Brain microvascular endothelial cell (primary cell): Measurements from ENCODE around the gene GRK1.

Experiments
- DNase-seq: peaks from one replicate; pipeline ENCODE4 v3.0.0-alpha.2; 2020
- H3K27ac ChIP-seq: fragments of 250-450 bp; sonication (Bioruptor Pico); 2 replicates; pipeline ENCODE4 v1.5.1; 2020; ENCODE audit warnings: mild to moderate bottlenecking, moderate library complexity
- H3K27me3 ChIP-seq: fragments of 250-450 bp; sonication (Bioruptor Pico); replicated peaks from 2 replicates; pipeline ENCODE4 v1.5.1; 2020; ENCODE audit warnings: mild to moderate bottlenecking
- H3K36me3 ChIP-seq: fragments of 250-450 bp; sonication (Bioruptor Pico); replicated peaks from 2 replicates; pipeline ENCODE4 v1.5.1; 2020; ENCODE audit warnings: mild to moderate bottlenecking
- H3K4me3 ChIP-seq: 2 replicates; pipeline ENCODE4 v1.5.1; 2011; ENCODE audit warnings: low read depth, mild to moderate bottlenecking, control low read depth, low read length, moderate library complexity
- CTCF ChIP-seq: IDR thresholded peaks from 2 replicates; pipeline ENCODE4 v1.5.1; 2011; ENCODE audit warnings: low read depth, mild to moderate bottlenecking, moderate library complexity, low read length, control low read depth, inconsistent platforms; ENCODE audit errors: missing control alignments
- in situ Hi-C: cut with HindIII; loops from 2 replicates; pipeline ENCODE4 v1.10.0; 2017; ENCODE audit warnings: low sequenced_read_pairs, low pct_ligation_motif_present

The GRK1 gene

GRCh38 chr13:113666951-113667701 lies at the start of gene GRK1:
Gene GRK1, plus strand, starts transcription at chr13:113667219. Its CDS starts 168 bp downstream, at chr13:113667387.
- no peak for TF ChIP-seq CTCF
- H3K27me3 ChIP-seq: no peaks in the 10 kb centered on the region
- no peak within 1 kb of the TSS for H3K4me3 ChIP-seq
- DNase-seq: no peak
- H3K27ac ChIP-seq: no peak within 1 kb of the TSS
- H3K36me3 ChIP-seq: no peaks in the 10 kb centered on the region
- in situ Hi-C loops: no loop called here

GRCh38 chr13:113617961-113618360 lies 49.1 kb upstream of the GRK1 start:
- no peak for TF ChIP-seq CTCF
- Histone ChIP-seq H3K4me3 (no peak overlapping the region), H3K36me3 (peaks cover 3% of the 10 kb centered on the region), H3K27ac (no peak overlapping the region), H3K27me3 (no peaks in the 10 kb centered on the region)
- peak; percentile 23 for DNase-seq
- in situ Hi-C loops: no loop called here

- DNase-seq: no peak
- H3K27ac ChIP-seq: no peak overlapping the region
- H3K36me3 ChIP-seq: peaks cover 8% of the 10 kb centered on the region
- H3K4me3 ChIP-seq: no peak overlapping the region
- no peaks in the 10 kb centered on the region for H3K27me3 ChIP-seq
- no peak for TF ChIP-seq CTCF
- in situ Hi-C loops: no loop called here
Measured at GRCh38 chr13:113618455-113618854, 48.6 kb upstream of the GRK1 start.

- H3K36me3 ChIP-seq: peaks cover 12% of the 10 kb centered on the region
- in situ Hi-C loops: no loop called here
Measured at GRCh38 chr13:113620036-113620796, 46.8 kb upstream of the GRK1 start.

GRCh38 chr13:113621046-113621445 lies 46.0 kb upstream of the GRK1 start:
- no peak overlapping the region for H3K4me3 ChIP-seq
- no peak for DNase-seq
- no peaks in the 10 kb centered on the region for H3K27me3 ChIP-seq
- no peak overlapping the region for H3K27ac ChIP-seq
- in situ Hi-C loops: no loop called here
- peaks cover 12% of the 10 kb centered on the region for H3K36me3 ChIP-seq
- TF ChIP-seq CTCF: no peak

More at GRCh38 chr13:113620036-113620796, 46.8 kb upstream of the GRK1 start:
- Histone ChIP-seq H3K4me3 (no peak overlapping the region), H3K27ac (no peak overlapping the region), H3K27me3 (no peaks in the 10 kb centered on the region)
- TF ChIP-seq CTCF: no peak
- DNase-seq: no peak
